Measurements from ENCODE around the gene SOCS7. TPM values are rescaled to one million over a fixed set of nuclear protein-coding genes. Genes with fewer than 3 reads are reported as not detected.

The SOCS7 gene
- total and polyA plus RNA-seq, 4 donors, result 0.74 to 11.0 (median 2.9) TPM

- Histone ChIP-seq H3K27ac (ENCODE audit: low read depth in 1 of 2, low read length in 2 of 2) (no peak overlapping the region), H3K36me3 (ENCODE audit: control insufficient read depth in 4 of 4, insufficient read depth in 3 of 4, low read depth in 1 of 4, low read length in 3 of 4) (no peaks in the 10 kb centered on the region), H3K9ac (ENCODE audit: low read depth in 1 of 2, low read length in 2 of 2) (no peak overlapping the region), H3K4me3 (ENCODE audit: low read depth in 1 of 3, low read length in 3 of 3) (no peak overlapping the region), H3K9me3 (ENCODE audit: control insufficient read depth in 4 of 4, low read length in 3 of 4) (no peaks in the 10 kb centered on the region), H3K4me1 (ENCODE audit: control insufficient read depth in 4 of 4, insufficient read depth in 4 of 4, low read length in 3 of 4) (peaks cover 6 to 34% (median 17%) of the 10 kb centered on the region in 4 donors), H3K27me3 (ENCODE audit: control insufficient read depth in 4 of 4, insufficient read depth in 4 of 4, low read length in 3 of 4) (no peaks in the 10 kb centered on the region)
- DNase-seq (ENCODE audit: low spot score), result no peak
- TF ChIP-seq RAD21 (IDR thresholded peaks at IDR 0.05) (no peak), HNF4A (conservative IDR thresholded peaks at IDR 0.05) (peak in 1 of 2 donors; percentile 8), SP1 (IDR thresholded peaks at IDR 0.05) (no peak)
- 44% methylated on average over 2 of the region's 2 CpGs for WGBS
Observed at GRCh38 chr17:38357486-38358123, 6.0 kb downstream of the SOCS7 start.

- Histone ChIP-seq H3K4me1 (ENCODE audit: control insufficient read depth in 4 of 4, insufficient read depth in 4 of 4, low read length in 3 of 4) (peaks cover 0 to 22% (median 11%) of the 10 kb centered on the region in 4 donors), H3K9me3 (ENCODE audit: control insufficient read depth in 4 of 4, low read length in 3 of 4) (no peaks in the 10 kb centered on the region), H3K9ac (ENCODE audit: low read depth in 1 of 2, low read length in 2 of 2) (no peak overlapping the region), H3K27me3 (ENCODE audit: control insufficient read depth in 4 of 4, insufficient read depth in 4 of 4, low read length in 3 of 4) (no peaks in the 10 kb centered on the region), H3K36me3 (ENCODE audit: control insufficient read depth in 4 of 4, insufficient read depth in 3 of 4, low read depth in 1 of 4, low read length in 3 of 4) (peaks cover 0 to 4% (median 1%) of the 10 kb centered on the region in 4 donors), H3K4me3 (ENCODE audit: low read depth in 1 of 3, low read length in 3 of 3) (no peak overlapping the region), H3K27ac (ENCODE audit: low read depth in 1 of 2, low read length in 2 of 2) (no peak overlapping the region)
- TF ChIP-seq ATF3 (IDR thresholded peaks at IDR 0.05) (no peak), EGR1 (IDR thresholded peaks at IDR 0.05; ENCODE audit: low read depth in 2 of 2) (no peak), HNF4G (IDR thresholded peaks at IDR 0.05) (no peak), CTCF (IDR thresholded peaks at IDR 0.05; ENCODE audit: low read depth, low read length, missing input control) (no peak), YY1 (IDR thresholded peaks at IDR 0.05) (no peak)
- no peak for DNase-seq (ENCODE audit: low spot score)
- WGBS, result 69% methylated on average over 9 of the region's 9 CpGs
Observed at GRCh38 chr17:38358586-38359513, 7.2 kb downstream of the SOCS7 start.

GRCh38 chr17:38361694-38362465, 10.2 kb downstream of the SOCS7 start:
- WGBS, result 93% methylated on average over 5 of the region's 5 CpGs
- TF ChIP-seq RXRA (IDR thresholded peaks at IDR 0.05) (no peak), HNF4G (IDR thresholded peaks at IDR 0.05) (no peak), RAD21 (IDR thresholded peaks at IDR 0.05) (no peak), GABPA (IDR thresholded peaks at IDR 0.05 in 1 of 2, conservative IDR thresholded peaks at IDR 0.05 in 1 of 2) (no peak), SP1 (IDR thresholded peaks at IDR 0.05) (no peak), FOXA2 (IDR thresholded peaks at IDR 0.05) (no peak), MAX (IDR thresholded peaks at IDR 0.05) (no peak), CTCF (IDR thresholded peaks at IDR 0.05; ENCODE audit: low read depth, low read length, missing input control) (no peak), EGR1 (IDR thresholded peaks at IDR 0.05; ENCODE audit: low read depth in 2 of 2) (no peak), ZBTB33 (IDR thresholded peaks at IDR 0.05) (no peak), HNF4A (conservative IDR thresholded peaks at IDR 0.05) (no peak), FOXA1 (IDR thresholded peaks at IDR 0.05) (no peak)

More at GRCh38 chr17:38361694-38362465, 10.2 kb downstream of the SOCS7 start:
- Histone ChIP-seq H3K4me1 (ENCODE audit: control insufficient read depth in 4 of 4, insufficient read depth in 4 of 4, low read length in 3 of 4) (peaks cover 0 to 21% (median 9%) of the 10 kb centered on the region in 4 donors), H3K4me3 (ENCODE audit: low read depth in 1 of 3, low read length in 3 of 3) (no peak overlapping the region), H3K27me3 (ENCODE audit: control insufficient read depth in 4 of 4, insufficient read depth in 4 of 4, low read length in 3 of 4) (no peaks in the 10 kb centered on the region), H3K9me3 (ENCODE audit: control insufficient read depth in 4 of 4, low read length in 3 of 4) (no peaks in the 10 kb centered on the region), H3K27ac (ENCODE audit: low read depth in 1 of 2, low read length in 2 of 2) (no peak overlapping the region), H3K9ac (ENCODE audit: low read depth in 1 of 2, low read length in 2 of 2) (no peak overlapping the region), H3K36me3 (ENCODE audit: control insufficient read depth in 4 of 4, insufficient read depth in 3 of 4, low read depth in 1 of 4, low read length in 3 of 4) (peaks cover 4 to 12% (median 8%) of the 10 kb centered on the region in 4 donors)
- DNase-seq (ENCODE audit: low spot score), result no peak
